Keratinocyte (primary cell): ENCODE results near the gene TPCN1. TPM values are rescaled to one million over a fixed set of nuclear protein-coding genes. Genes with fewer than 3 reads are reported as not detected.

Experiments used
- DNase-seq: peaks from one replicate; pipeline ENCODE4 v3.0.0-alpha.2; 2011; ENCODE audit warnings: low read depth, missing footprints, low spot score
- FAIRE-seq: peaks from 2 replicates; lab custom pipeline; 2011; peaks lifted over from hg19 to GRCh38; lab: Jason Lieb, UNC
- H2AFZ ChIP-seq: 2 replicates; pipeline ENCODE4 v1.6.0; 2012; ENCODE audit warnings: low read length, control low read depth, inconsistent platforms; ENCODE audit not compliant: control insufficient read depth
- H3K27ac ChIP-seq: 2 replicates; pipeline ENCODE4 v1.5.1; 2011; ENCODE audit warnings: low read length; ENCODE audit not compliant: control insufficient read depth, insufficient read depth
- H3K27me3 ChIP-seq: 3 replicates; pipeline ENCODE4 v1.6.0; 2011; ENCODE audit warnings: low read length; ENCODE audit not compliant: control insufficient read depth, insufficient read depth; ENCODE audit errors: extremely low read depth
- H3K36me3 ChIP-seq, 2 experiments: 2 replicates in 1 of 2; 3 replicates in 1 of 2; pipeline ENCODE4 v1.5.1; 2011; ENCODE audit warnings: low read length in 2 of 2, mild to moderate bottlenecking in 1 of 2; ENCODE audit not compliant: control insufficient read depth in 2 of 2, insufficient read depth in 2 of 2; ENCODE audit errors: extremely low read depth in 1 of 2
- H3K4me1 ChIP-seq: 3 replicates; pipeline ENCODE4 v1.5.1; 2011; ENCODE audit warnings: low read length; ENCODE audit not compliant: control insufficient read depth, insufficient read depth; ENCODE audit errors: extremely low read depth
- H3K4me2 ChIP-seq: 3 replicates; pipeline ENCODE4 v1.6.0; 2011; ENCODE audit warnings: low read depth, low read length; ENCODE audit not compliant: control insufficient read depth, insufficient read depth; ENCODE audit errors: extremely low read depth
- H3K4me3 ChIP-seq, 3 experiments: fragments of 200-600 bp in 1 of 3; sonication (generic) in 1 of 3; 2 replicates in 2 of 3; 3 replicates in 1 of 3; pipeline ENCODE4 v1.5.1; 2011 to 2016; ENCODE audit warnings: low read length in 3 of 3, mild to moderate bottlenecking in 3 of 3, control low read depth in 2 of 3, inconsistent platforms in 1 of 3, low read depth in 1 of 3, mixed read lengths in 1 of 3, mixed run types in 1 of 3, moderate library complexity in 1 of 3; ENCODE audit not compliant: control insufficient read depth in 2 of 3, insufficient read depth in 2 of 3; ENCODE audit errors: extremely low read depth in 1 of 3
- H3K79me2 ChIP-seq: 2 replicates; pipeline ENCODE4 v1.6.0; 2012; ENCODE audit warnings: low read length; ENCODE audit not compliant: control insufficient read depth, insufficient read depth
- H3K9ac ChIP-seq: 3 replicates; pipeline ENCODE4 v1.6.0; 2011; ENCODE audit warnings: low read length; ENCODE audit not compliant: control insufficient read depth, insufficient read depth; ENCODE audit errors: extremely low read depth
- H3K9me1 ChIP-seq: 3 replicates; pipeline ENCODE4 v1.6.0; 2011; ENCODE audit warnings: low read length; ENCODE audit not compliant: control insufficient read depth, insufficient read depth; ENCODE audit errors: extremely low read depth
- H3K9me3 ChIP-seq: 2 replicates; pipeline ENCODE4 v1.5.1; 2012; ENCODE audit warnings: low read depth, low read length; ENCODE audit not compliant: control insufficient read depth
- H4K20me1 ChIP-seq: 3 replicates; pipeline ENCODE4 v1.6.0; 2011; ENCODE audit warnings: low read length; ENCODE audit not compliant: control insufficient read depth, insufficient read depth; ENCODE audit errors: extremely low read depth
- CTCF ChIP-seq, 3 experiments: IDR thresholded peaks in 1 of 3; conservative IDR thresholded peaks in 1 of 3; optimal IDR thresholded peaks in 1 of 3; 2 replicates in 2 of 3; 3 replicates in 1 of 3; pipeline versions ENCODE3 to v1.5.1; 2011; ENCODE audit warnings: low read length in 3 of 3, mild to moderate bottlenecking in 3 of 3, moderate library complexity in 2 of 3, control low read depth in 1 of 3, inconsistent platforms in 1 of 3; ENCODE audit not compliant: insufficient read depth in 2 of 3; ENCODE audit errors: extremely low read depth in 1 of 3
- EZH2 ChIP-seq: IDR thresholded peaks from one replicate; pipeline ENCODE4 v1.6.1; 2012; ENCODE audit warnings: inconsistent platforms, mild to moderate bottlenecking, low read length, moderate library complexity
- dilution Hi-C: fragments of 300-500 bp; cut with MboI; formaldehyde crosslinking; loops from one replicate; pipeline ENCODE4 v1.7.0; 2020; ENCODE audit warnings: low sequenced_read_pairs; ENCODE audit not compliant: extremely low pct_ligation_motif_present
- polyA plus RNA-seq, 5 experiments: library from polyadenylated mRNA; depleted of rRNA in 3 of 5; stranded (reverse) in 3 of 5; stranded (forward) in 1 of 5; unstranded in 1 of 5; fragments of >200 nt; gene quantifications; 1 replicate in 1 of 5; 2 replicates in 3 of 5; 3 replicates in 1 of 5; pipeline versions ENCODE4 v1.2.1 to v1.2.3, GENCODE V29; 2011 to 2012; ENCODE audit warnings: missing spikeins in 2 of 5, low read depth in 1 of 5, low replicate concordance in 1 of 5

TPCN1 gene
- polyA plus RNA-seq, 1 donor (not counting 4 experiments of a cell fraction or from before 2014, with no cell fraction given), result 6.8 TPM

GRCh38 chr12:113318046-113318656, 96.9 kb downstream of the TPCN1 start:
- H3K4me1 ChIP-seq, result no peaks in the 10 kb centered on the region
- H3K9me1 ChIP-seq, result no peaks in the 10 kb centered on the region
- H3K4me3 ChIP-seq, result no peak overlapping the region
- H3K79me2 ChIP-seq, result no peaks in the 10 kb centered on the region
- H2AFZ ChIP-seq, result no peak overlapping the region
- dilution Hi-C loops, result no loop called here
- H3K36me3 ChIP-seq, result peaks cover 10 to 17% of the 10 kb centered on the region in 2 experiments
- DNase-seq (no peak), FAIRE-seq (no peak)
- no peak overlapping the region for H3K27ac ChIP-seq
- H3K9me3 ChIP-seq, result no peaks in the 10 kb centered on the region
- H3K27me3 ChIP-seq, result no peaks in the 10 kb centered on the region
- H3K4me2 ChIP-seq, result no peak overlapping the region
- no peaks in the 10 kb centered on the region for H4K20me1 ChIP-seq
- no peak for TF ChIP-seq CTCF (optimal IDR thresholded peaks at IDR 0.05 in 1 of 3, IDR thresholded peaks at IDR 0.05 in 1 of 3, conservative IDR thresholded peaks at IDR 0.05 in 1 of 3; ENCODE audit: extremely low read depth in 1 of 3, insufficient read depth in 2 of 3, low read length in 3 of 3)
- TF ChIP-seq EZH2, result no peak
- H3K9ac ChIP-seq, result no peak overlapping the region

DNA sequence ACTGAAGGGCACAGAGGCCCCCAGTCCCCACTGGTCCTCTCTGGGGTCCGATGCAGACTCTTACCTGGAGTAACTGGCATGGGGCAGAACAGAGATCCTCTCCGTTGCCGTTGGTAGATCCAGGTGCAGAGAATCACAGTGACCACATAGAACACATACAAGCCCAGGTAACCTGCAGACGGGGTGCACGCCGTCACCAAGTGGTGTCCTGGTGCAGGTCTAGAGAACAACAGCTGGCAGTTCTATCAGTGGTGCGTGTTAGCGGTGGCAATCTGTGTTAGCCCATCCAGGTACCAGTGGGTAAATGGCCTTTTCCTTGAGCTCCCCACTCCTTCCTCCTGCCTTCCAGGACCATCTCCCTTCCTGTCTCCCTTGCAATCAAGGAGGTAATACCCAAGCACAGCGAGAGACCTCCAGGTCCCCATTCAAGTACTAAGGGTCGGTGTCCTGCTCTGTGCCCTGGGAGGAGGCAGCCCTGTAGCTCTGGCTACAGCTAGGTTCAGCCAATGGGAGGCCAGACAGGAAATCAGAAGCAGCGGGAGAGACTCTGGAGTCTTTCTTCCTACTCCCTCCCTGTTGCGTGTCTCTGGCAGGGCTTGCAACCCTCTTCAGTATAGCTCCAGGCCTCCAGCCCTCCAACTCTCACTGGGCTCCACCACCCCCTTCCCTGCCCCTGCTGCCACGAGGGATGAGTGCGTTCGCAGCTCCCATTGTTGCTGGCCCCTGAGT, 97.8 kb downstream of the TPCN1 start:
- Histone ChIP-seq H2AFZ (no peak overlapping the region), H3K9me1 (no peaks in the 10 kb centered on the region), H3K4me2 (no peak overlapping the region), H4K20me1 (no peaks in the 10 kb centered on the region), H3K36me3 (peaks cover 10 to 17% of the 10 kb centered on the region in 2 experiments), H3K79me2 (no peaks in the 10 kb centered on the region), H3K27ac (no peak overlapping the region), H3K27me3 (no peaks in the 10 kb centered on the region), H3K9me3 (no peaks in the 10 kb centered on the region), H3K4me1 (no peaks in the 10 kb centered on the region), H3K4me3 (no peak overlapping the region), H3K9ac (no peak overlapping the region)
- no peak for FAIRE-seq
- dilution Hi-C loops, result no loop called here
- TF ChIP-seq EZH2 (no peak), CTCF (optimal IDR thresholded peaks at IDR 0.05 in 1 of 3, IDR thresholded peaks at IDR 0.05 in 1 of 3, conservative IDR thresholded peaks at IDR 0.05 in 1 of 3; ENCODE audit: extremely low read depth in 1 of 3, insufficient read depth in 2 of 3, low read length in 3 of 3) (no peak)
- DNase-seq, result no peak
